T-helper 2 cell treated with Interferon-gamma antibody and Interleukin-4, amounts not matched to agents 5 μg/mL and 100 μg/mL, for 36 hours (primary cell): Measurements from ENCODE around the gene ENPP1.
"Not testable (repeated sequence)": the region's sequence is repeated elsewhere in the genome, so short reads cannot be mapped to it uniquely, and the experiment has no call there.

Source experiments
- DNase-seq: peaks from one replicate; pipeline ENCODE4 v3.0.0; 2021; ENCODE audit warnings: low spot score
- H3K27ac Mint-ChIP-seq: one replicate; pipeline ENCODE4 v1.8.0; 2021; ENCODE audit warnings: mild to moderate bottlenecking, mixed read lengths
- H3K27me3 Mint-ChIP-seq: one replicate; pipeline ENCODE4 v1.8.0; 2021; ENCODE audit warnings: low read depth, mixed read lengths
- H3K36me3 Mint-ChIP-seq: one replicate; pipeline ENCODE4 v1.8.0; 2021; ENCODE audit warnings: low read depth, mixed read lengths
- H3K4me1 Mint-ChIP-seq: one replicate; pipeline ENCODE4 v1.8.0; 2021; ENCODE audit warnings: low read depth, mixed read lengths
- H3K4me3 Mint-ChIP-seq: one replicate; pipeline ENCODE4 v1.8.0; 2022; ENCODE audit warnings: mild to moderate bottlenecking, moderate library complexity, mixed read lengths
- H3K9me3 Mint-ChIP-seq: one replicate; pipeline ENCODE4 v1.8.0; 2021; ENCODE audit warnings: mixed read lengths

The ENPP1 gene

GRCh38 chr6:131885237-131885636, 77.4 kb downstream of the ENPP1 start:
- H3K27me3 Mint-ChIP-seq, result no peaks in the 10 kb centered on the region
- H3K4me3 Mint-ChIP-seq, result no peak overlapping the region
- H3K27ac Mint-ChIP-seq, result no peak overlapping the region
- H3K9me3 Mint-ChIP-seq, result no peaks in the 10 kb centered on the region
- peaks cover 8% of the 10 kb centered on the region for H3K4me1 Mint-ChIP-seq
- H3K36me3 Mint-ChIP-seq, result peaks cover 10% of the 10 kb centered on the region
- DNase-seq, result no peak

- no peak for DNase-seq
- Mint-ChIP-seq H3K27me3 (no peaks in the 10 kb centered on the region), H3K4me3 (no peak overlapping the region), H3K4me1 (peaks cover 4% of the 10 kb centered on the region), H3K27ac (no peak overlapping the region), H3K36me3 (peaks cover 10% of the 10 kb centered on the region), H3K9me3 (no peaks in the 10 kb centered on the region)
These were observed 78.7 kb downstream of the ENPP1 start for GRCh38 chr6:131886517-131886916.

GRCh38 chr6:131890091-131890490, 82.3 kb downstream of the ENPP1 start:
- no peak overlapping the region for H3K4me3 Mint-ChIP-seq
- no peak for DNase-seq
- peaks cover 11% of the 10 kb centered on the region for H3K36me3 Mint-ChIP-seq
- no peaks in the 10 kb centered on the region for H3K27me3 Mint-ChIP-seq
- peaks cover 15% of the 10 kb centered on the region for H3K4me1 Mint-ChIP-seq
- no peak overlapping the region for H3K27ac Mint-ChIP-seq
- no peaks in the 10 kb centered on the region for H3K9me3 Mint-ChIP-seq

GRCh38 chr6:131893198-131893597, 85.4 kb downstream of the ENPP1 start:
- Mint-ChIP-seq H3K36me3 (peaks cover 8% of the 10 kb centered on the region), H3K27ac (no peak overlapping the region), H3K4me1 (peaks cover 17% of the 10 kb centered on the region), H3K9me3 (peaks cover 14% of the 10 kb centered on the region), H3K27me3 (peaks cover 2% of the 10 kb centered on the region), H3K4me3 (no peak overlapping the region)
- DNase-seq, result no peak

GRCh38 chr6:131894493-131895424, 86.9 kb downstream of the ENPP1 start:
- peaks cover 6% of the 10 kb centered on the region for H3K27me3 Mint-ChIP-seq
- peak overlapping the region; percentile 6 for H3K27ac Mint-ChIP-seq
- H3K4me3 Mint-ChIP-seq, result peak overlapping the region; percentile 17
- peaks cover 24% of the 10 kb centered on the region for H3K9me3 Mint-ChIP-seq
- peak; percentile 20 for DNase-seq
- H3K36me3 Mint-ChIP-seq, result peaks cover 5% of the 10 kb centered on the region
- peaks cover 17% of the 10 kb centered on the region for H3K4me1 Mint-ChIP-seq

- Mint-ChIP-seq H3K27me3 (peaks cover 17% of the 10 kb centered on the region), H3K27ac (no peak overlapping the region)
- DNase-seq, result no peak
These were observed 89.2 kb downstream of the ENPP1 start for GRCh38 chr6:131897050-131897435.

GRCh38 chr6:131897621-131898020, 89.8 kb downstream of the ENPP1 start:
- Mint-ChIP-seq H3K27me3 (peaks cover 17% of the 10 kb centered on the region), H3K4me1 (peaks cover 22% of the 10 kb centered on the region), H3K4me3 (no peak overlapping the region), H3K27ac (no peak overlapping the region), H3K9me3 (peaks cover 24% of the 10 kb centered on the region), H3K36me3 (peaks cover 5% of the 10 kb centered on the region)
- no peak for DNase-seq

More at GRCh38 chr6:131897050-131897435, 89.2 kb downstream of the ENPP1 start:
- peaks cover 5% of the 10 kb centered on the region for H3K36me3 Mint-ChIP-seq
- H3K4me1 Mint-ChIP-seq, result peaks cover 22% of the 10 kb centered on the region
- H3K9me3 Mint-ChIP-seq, result peaks cover 24% of the 10 kb centered on the region
- no peak overlapping the region for H3K4me3 Mint-ChIP-seq

- H3K4me1 Mint-ChIP-seq, result peaks cover 16% of the 10 kb centered on the region
- H3K27me3 Mint-ChIP-seq, result peaks cover 24% of the 10 kb centered on the region
- H3K9me3 Mint-ChIP-seq, result peaks cover 24% of the 10 kb centered on the region
- DNase-seq, result no peak
- H3K27ac Mint-ChIP-seq, result no peak overlapping the region
- peaks cover 3% of the 10 kb centered on the region for H3K36me3 Mint-ChIP-seq
- H3K4me3 Mint-ChIP-seq, result no peak overlapping the region
These were observed 90.9 kb downstream of the ENPP1 start for GRCh38 chr6:131898718-131899117.

GRCh38 chr6:131900231-131900630, 92.4 kb downstream of the ENPP1 start:
- peaks cover 28% of the 10 kb centered on the region for H3K27me3 Mint-ChIP-seq
- H3K36me3 Mint-ChIP-seq, result peaks cover 3% of the 10 kb centered on the region
- H3K27ac Mint-ChIP-seq, result no peak overlapping the region

GRCh38 chr6:131901326-131901873, 93.6 kb downstream of the ENPP1 start:
- H3K9me3 Mint-ChIP-seq, result peaks cover 23% of the 10 kb centered on the region
- H3K36me3 Mint-ChIP-seq, H3K4me3 Mint-ChIP-seq, H3K4me1 Mint-ChIP-seq, H3K27ac Mint-ChIP-seq, DNase-seq: not testable (repeated sequence)
- peaks cover 28% of the 10 kb centered on the region for H3K27me3 Mint-ChIP-seq

More at GRCh38 chr6:131900231-131900630, 92.4 kb downstream of the ENPP1 start:
- H3K4me1 Mint-ChIP-seq, result peaks cover 9% of the 10 kb centered on the region
- H3K9me3 Mint-ChIP-seq, result peaks cover 24% of the 10 kb centered on the region
- DNase-seq, result no peak
- no peak overlapping the region for H3K4me3 Mint-ChIP-seq

- H3K4me3 Mint-ChIP-seq, H3K4me1 Mint-ChIP-seq, H3K9me3 Mint-ChIP-seq, DNase-seq, H3K36me3 Mint-ChIP-seq, H3K27ac Mint-ChIP-seq: not testable (repeated sequence)
- H3K27me3 Mint-ChIP-seq, result peaks cover 40% of the 10 kb centered on the region
These were observed 95.9 kb downstream of the ENPP1 start for GRCh38 chr6:131903734-131904133.

GRCh38 chr6:131908787-131909186, 101.0 kb downstream of the ENPP1 start:
- H3K27me3 Mint-ChIP-seq, result peaks cover 37% of the 10 kb centered on the region
- H3K9me3 Mint-ChIP-seq, DNase-seq, H3K4me3 Mint-ChIP-seq, H3K36me3 Mint-ChIP-seq, H3K27ac Mint-ChIP-seq: not testable (repeated sequence)
- H3K4me1 Mint-ChIP-seq, result peaks cover 29% of the 10 kb centered on the region

GRCh38 chr6:131909408-131910218, 101.8 kb downstream of the ENPP1 start:
- peaks cover 34% of the 10 kb centered on the region for H3K27me3 Mint-ChIP-seq
- no peaks in the 10 kb centered on the region for H3K9me3 Mint-ChIP-seq

GRCh38 chr6:131910219-131910589, 102.4 kb downstream of the ENPP1 start:
- Mint-ChIP-seq H3K4me3 (no peak overlapping the region), H3K4me1 (peaks cover 31% of the 10 kb centered on the region), H3K9me3 (no peaks in the 10 kb centered on the region), H3K36me3 (no peaks in the 10 kb centered on the region), H3K27me3 (peaks cover 34% of the 10 kb centered on the region), H3K27ac (no peak overlapping the region)
- no peak for DNase-seq

More at GRCh38 chr6:131909408-131910218, 101.8 kb downstream of the ENPP1 start:
- H3K27ac Mint-ChIP-seq, result peak overlapping the region; percentile 61
- peak; percentile 67 for DNase-seq
- no peaks in the 10 kb centered on the region for H3K36me3 Mint-ChIP-seq
- peaks cover 29% of the 10 kb centered on the region for H3K4me1 Mint-ChIP-seq
- H3K4me3 Mint-ChIP-seq, result peak overlapping the region; percentile 7
